DMS53 treated with DMSO at 0.1 percent for 48 hours (cell line): ENCODE data around the gene ACAP2.

Experiments
- DNase-seq: peaks from one replicate; lab custom pipeline; 2025; ENCODE audit not compliant: unreplicated experiment; lab: John Stamatoyannopoulos, UW

ACAP2 gene

DNA sequence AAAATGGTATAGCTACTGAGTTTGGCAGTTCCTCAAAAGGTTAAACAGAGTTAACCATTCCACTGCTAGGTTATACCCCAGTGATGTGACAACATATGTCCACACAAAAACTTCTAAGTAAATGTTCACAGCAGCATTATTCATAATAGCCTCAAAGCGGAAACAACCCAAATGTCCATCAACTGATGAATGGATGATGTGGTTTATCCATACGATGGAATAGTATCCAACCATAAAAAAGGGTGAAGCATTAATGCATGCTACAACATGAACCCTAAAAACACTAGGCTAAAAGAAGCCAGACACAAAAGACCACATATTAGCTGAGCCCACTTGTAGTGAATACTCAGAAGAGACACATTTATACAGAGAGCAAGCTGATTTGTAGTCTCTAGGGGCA, 180.9 kb downstream of the ACAP2 start:
- DNase-seq = no peak

DNA sequence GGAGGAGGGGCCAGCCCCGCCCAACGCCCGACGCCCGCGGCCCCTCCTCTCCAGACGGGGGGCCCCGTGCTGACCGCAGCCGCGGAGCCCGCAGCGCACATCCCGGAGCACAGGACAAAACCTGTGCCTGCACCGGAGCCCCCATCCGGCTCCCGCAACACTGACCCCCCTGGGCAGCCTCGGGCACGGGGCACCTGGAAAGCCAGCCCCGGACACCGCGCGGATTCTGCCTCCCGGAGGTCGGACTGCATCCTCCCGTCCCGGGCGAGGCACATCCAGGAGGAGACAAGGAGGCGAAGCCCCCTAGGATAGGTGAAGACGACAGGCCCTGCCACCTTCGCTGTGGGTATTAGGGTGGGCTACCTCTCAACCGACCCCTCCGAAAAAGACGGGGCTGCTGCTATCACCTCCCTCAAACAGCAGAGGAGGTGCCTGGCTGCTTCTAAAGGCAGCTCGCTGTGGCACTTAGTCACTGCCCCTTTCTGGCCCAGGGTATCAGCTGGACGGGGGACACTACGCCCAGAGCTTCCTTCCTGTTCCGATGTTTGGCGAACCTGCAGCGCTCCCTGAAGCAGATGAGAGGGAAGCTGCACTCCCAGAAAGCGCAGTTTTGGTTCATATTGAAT, 182.4 kb downstream of the ACAP2 start:
- DNase-seq = peak; percentile 81

DNA sequence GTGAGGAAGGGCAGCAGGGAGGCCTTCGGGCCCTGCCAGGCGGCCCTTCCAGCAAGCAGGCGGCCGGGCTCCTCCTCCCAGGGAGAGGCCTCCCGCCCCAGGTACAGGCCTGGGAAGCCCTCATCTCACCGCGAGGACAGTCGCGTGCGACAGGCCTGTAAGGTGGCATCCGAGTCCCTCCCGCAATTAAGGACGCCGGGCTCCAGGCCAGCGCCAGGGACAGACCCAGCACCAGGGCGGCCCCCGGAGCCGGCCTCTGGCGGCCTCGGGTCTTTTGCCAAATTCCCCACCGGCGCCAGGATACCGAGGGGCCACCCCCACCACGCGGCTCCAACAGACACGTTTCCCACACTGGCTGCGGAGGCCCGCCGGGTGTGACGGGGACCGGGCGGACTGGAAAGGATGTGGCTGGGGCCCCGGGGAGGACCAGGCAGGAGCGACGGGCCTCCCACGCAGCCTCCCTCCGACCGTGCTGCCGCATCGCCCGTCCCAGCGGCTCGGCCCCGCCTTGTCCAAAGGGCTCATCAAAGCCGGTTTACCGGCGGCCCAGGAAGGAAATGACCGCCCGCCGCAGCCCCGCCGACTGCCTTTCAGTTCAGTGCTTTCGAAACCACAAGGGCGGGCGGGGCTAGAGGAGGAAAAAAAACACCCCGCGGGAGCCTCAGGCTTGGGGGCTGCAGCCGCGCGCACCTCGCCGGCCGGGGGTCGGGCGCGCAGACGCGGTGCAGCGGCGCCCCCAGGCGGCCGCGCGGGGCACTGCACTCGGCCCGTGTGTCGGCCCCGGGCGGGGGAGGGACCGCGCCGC, 183.1 kb downstream of the ACAP2 start:
- peak; percentile 48 for DNase-seq

DNA sequence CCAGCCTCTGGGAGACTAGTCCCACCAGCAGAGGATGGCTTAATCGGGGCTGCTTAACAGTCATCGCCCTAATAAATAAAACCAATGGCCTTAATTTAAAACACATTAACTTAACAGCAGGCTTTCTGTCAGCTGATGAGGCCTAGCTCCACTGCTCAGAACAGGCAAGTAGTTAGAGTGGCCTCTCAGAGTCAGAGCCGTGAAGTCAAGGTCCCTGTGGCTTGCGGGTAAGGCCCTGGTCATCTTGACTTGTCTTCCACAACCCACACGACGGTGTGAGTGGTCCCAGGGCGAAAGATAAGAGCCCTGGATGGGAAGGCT, 183.7 kb downstream of the ACAP2 start:
- DNase-seq = no peak

DNA sequence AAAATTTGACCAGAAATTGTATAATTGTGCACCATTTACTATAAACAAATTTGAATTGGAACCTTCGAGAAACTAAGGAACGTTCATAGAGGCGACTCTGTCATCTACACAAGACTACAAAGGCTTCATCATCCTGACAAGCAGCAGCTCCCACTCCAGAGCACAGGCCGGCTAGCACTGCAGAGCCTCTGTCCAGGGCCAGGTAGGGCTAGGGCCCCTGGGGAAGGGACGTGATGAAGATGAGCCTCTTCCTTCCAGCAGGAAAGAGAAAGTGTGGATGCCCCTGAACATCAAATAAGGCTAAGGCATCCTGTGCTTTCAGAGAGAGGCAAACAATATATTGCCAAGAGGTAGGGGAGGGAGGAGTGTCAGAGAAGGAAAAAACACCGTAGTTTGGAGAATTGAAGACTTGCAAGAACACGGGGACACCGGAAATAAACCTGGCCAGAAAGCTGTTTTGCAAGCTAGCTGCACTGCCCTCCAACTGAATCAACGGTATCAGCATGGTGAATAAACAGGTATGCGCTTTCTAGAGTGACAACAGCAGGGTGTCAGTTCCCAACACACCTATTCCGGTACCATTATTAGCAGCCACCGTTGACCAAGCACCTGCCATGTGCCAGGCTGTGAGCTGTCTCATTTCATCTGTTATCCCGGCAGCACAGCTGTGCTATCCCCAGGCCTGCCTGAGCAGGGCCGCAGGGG, 184.2 kb downstream of the ACAP2 start:
- DNase-seq = no peak

DNA sequence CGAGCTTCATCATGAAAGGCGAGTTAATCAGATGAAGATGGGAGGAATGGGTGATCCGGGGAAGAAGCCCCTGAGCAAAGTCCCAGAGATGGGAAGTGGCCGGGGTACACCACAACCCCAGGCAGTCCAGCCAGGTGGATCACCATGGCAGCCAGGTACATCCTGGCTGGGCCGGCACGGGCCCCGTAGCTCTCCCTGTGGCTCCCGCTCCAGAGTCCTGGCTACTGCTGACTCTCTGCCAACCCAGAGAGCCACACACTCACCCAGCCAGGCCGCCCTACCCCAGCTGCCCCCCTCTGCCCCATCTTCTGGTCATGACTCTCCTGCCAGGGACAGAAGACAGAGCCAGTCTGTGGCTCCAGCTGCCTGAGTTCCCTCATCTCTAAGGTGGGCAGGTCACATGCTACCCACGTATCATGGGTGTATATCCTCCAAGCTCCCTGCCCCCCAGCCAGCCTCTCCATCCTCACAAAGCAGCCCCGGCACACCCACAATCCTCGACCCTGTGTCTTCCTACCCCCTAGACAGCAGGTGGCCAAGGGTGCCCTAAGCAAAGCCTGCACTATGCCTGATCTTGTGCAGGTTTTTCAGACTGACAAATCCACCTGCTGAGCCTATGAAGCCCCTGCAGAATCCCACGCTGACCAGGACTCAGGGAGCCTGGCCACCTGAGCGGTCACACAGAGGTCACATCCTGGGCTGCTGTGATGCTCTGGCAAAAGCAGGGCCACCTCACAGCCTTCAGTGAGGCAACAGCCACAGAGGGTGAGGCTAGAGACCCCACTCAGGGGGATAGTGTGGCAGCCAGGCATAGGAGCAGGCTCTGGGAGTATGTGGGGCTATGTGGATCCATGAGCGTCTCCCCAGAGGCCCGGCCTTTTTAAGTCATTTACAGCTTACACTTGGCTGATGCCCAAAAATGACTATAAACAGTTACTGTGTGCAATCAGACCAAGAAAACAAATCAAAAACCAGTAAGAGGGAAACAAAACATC, 185.1 kb downstream of the ACAP2 start:
- DNase-seq = no peak

DNA sequence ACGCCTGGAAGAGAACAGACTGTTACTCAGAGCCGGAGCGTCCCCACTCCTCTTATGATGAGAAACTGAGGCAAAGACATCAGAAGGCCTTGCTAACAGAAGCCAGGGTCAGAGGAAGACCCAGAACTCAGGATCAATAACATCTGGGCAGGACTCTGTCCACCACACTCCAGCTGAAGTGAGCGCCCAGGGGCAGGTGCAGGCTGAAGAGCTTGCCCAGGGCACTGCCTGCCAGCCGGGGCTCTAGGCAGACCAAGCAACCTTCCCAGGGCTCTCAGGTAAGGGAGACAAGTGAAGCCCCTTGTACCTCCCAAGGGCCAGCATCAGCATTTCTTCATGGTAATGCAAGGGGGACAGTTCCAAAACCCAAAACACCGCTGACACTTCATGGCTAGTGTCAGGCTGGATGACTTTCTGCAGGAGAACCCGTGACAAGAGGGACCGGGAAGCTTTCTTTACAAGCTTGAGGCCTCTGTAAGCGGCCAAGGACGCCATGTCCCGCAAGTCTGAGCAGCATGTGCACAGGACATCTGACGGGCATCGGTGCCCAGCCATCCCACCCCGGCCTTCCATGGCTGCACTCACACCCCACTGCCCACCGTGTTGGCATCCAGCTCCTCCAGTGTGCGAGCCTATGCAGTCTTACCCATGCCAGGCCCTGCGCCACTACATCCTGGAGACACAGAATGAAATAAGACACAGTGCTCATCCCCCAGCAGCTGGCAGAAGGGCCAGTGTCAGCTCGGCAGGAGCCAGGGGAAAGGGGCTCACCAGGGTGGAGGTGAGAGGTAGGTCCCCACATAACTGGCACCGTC, 186.0 kb downstream of the ACAP2 start:
- no peak for DNase-seq

DNA sequence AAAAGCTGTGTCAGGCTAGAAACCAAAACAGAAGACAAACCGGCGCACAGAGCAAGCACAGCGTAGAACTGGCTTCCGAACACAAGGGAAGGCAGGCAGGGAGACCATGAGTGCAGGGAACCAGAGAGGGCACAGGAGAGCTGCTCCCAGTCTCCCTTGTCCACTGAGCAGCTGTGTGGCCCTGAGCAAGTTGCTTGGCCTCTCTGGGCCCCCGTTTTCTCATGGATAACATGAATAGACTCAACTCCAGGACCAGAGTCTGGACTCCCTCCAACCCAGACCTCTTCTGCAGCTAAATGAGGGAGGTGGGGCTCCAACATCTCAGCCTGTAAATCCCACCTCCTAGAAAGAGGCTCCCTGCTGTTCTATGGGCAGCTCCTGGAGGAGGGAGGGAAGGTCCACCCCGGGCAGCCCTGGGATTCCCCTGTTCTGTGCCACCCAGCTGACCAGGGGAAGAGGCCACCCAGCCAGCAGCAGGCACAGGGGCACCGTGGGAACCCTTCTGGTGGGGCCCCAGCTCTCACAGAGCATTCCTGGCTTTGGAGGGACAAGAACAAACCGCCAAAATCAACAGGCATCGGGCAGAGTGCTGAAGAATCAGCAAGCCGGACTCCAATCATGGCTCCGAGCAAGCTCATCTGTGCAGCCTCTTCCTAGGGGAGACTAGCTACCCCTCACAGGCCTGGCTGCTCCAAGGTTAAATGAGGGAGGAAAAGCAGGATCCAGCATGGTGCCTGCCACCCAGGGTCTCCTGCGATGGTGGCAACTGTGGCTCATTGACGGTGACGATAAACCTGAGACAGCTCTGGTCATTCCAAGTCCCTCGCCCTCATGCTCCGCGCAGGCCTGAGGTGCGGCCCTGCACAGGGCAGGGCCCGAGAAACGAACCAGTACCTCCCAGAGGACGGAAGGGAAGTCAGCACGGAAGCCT, 187.0 kb downstream of the ACAP2 start:
- no peak for DNase-seq

DNA sequence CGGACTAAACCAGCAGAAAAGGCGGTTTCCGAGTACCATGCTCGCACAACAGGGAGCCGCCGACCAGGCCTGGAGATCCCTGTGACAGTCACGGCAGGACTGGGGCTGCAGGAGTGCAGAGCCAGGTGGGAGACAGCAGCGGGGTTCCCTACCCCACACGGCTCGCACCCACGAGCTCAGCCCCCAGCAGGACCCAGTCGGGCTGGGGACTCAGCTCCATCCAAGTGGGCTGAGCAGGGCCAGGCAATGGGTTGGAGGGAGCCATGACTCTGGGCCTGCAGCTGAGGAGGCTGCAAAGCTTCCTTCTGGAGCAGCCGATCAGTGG, 187.7 kb downstream of the ACAP2 start:
- DNase-seq = no peak

DNA sequence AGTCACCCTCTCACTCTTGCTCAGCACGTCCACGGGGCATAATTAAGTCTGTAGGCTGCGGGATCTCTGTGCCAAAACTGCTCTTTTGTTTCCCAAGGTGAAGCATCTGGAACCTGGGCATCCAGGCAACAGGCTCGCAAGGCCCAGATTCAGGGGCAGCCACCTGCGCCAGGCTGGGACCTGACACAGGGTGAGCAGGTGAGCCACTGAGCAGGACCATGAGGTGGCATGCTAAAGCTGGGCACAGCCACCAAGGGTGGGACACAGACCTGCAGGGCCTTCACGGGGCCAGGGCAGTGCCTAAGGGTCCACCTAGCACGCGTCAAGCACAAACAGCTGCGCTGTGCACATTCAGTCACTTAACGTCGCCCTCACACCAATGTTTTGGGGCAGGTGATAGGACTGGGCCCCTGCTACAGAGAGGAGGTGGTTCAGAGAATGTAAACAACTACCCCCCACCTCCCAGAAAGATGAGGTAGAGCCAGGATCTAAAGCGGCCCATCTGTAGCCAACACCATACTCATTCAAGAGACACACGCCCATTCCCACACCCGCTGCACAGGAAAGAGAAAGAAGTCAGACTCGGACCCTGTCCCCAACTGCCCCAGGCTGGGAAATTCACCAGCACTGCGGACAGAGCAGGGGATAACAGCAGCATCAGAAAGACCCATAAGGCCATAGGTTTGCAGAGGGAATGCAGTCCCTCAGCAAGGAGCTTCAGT, 188.2 kb downstream of the ACAP2 start:
- DNase-seq = no peak

DNA sequence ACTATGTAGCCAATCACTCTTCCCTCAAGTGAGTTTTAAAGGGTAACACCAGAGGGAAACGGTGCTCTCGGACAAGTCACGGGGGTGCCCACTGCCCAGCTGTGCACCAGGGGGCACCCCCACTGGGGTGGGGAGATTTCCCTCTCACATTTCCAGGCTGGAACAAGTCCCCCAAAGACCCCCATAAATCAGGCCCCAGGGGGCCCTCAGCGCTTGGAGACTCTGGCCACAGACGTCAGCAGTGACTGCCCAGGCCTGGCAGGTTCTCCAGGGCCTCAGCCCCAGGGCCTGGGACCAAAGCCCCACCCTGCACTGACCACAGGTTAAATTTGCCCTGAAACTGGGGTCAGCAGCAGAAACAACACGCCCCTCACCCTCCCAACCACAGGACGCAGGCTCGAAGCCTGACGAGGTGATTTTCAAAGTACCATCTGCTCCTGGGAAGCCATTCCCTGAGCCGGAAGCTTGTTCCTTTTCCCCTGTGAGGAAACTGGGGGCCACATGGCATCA, 188.8 kb downstream of the ACAP2 start:
- no peak for DNase-seq

DNA sequence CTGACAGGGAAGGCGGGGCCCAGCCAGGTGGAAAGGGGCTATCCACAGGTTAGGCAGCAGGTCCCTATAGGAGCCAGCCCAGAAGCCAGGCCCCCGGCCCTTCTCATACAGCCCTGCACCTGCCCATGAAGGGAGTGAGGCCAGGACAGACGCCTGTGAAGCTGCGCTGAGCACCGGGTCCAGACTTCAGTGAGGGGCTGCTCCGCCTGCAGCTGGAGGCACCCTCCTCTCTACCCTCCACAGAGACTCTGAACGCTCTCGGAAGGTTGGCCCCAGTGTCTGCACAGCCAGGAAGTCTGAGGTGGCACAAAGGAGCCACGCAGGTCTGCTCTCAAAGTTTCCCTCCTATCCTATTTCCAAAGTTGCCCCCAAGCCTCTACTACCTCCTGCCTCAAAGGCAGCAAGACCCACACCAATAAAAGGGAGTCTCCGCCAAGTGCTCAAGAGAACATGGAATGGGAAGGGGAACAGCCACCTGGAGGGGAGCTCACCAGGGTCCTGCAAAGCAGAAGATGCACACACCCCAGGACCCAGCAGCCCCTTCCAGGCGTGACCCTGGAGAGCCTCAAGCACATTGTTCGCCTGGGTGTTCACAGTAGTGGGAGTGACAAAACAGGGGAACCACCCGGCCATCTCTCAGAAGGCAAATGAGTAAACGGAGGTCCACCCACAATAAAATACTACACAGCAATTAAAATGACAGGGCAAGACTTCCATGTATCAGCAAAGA, 191.3 kb downstream of the ACAP2 start:
- no peak for DNase-seq

DNA sequence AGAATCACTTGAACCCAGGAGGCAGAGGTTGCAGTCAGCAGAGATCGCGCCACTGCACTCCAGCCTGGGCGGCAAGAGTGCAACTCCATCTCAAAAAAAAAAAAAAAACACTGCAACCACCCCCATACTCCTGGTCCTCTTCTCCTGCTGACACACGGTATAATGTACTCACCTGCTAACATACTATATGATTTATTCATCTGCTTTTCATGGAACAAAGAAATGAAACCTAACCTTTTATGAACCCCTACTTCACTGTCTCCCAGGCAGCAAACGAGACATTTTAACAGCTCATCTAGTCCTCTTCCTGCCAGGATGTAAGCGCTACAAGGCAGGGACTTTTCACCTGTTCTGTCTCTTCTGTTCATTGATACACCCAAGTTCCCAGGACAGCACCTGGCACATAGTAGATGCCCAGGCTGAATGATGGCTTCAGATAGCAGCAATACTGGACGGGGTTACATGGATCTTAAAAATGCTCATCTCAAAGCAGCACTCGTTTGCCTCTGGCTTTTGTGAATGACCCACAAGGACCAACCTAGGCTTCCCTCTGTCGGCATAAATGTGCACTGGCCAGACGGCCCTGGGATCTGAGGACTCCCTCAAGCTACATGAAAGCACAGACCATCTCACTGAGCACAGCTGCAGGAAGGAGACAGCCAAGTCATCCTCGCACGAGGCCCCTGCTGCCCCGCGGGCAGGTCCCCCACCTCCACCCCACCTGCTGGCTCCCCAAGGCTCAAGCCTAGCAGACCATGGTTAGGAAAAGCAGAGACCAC, 192.2 kb downstream of the ACAP2 start:
- DNase-seq = no peak

DNA sequence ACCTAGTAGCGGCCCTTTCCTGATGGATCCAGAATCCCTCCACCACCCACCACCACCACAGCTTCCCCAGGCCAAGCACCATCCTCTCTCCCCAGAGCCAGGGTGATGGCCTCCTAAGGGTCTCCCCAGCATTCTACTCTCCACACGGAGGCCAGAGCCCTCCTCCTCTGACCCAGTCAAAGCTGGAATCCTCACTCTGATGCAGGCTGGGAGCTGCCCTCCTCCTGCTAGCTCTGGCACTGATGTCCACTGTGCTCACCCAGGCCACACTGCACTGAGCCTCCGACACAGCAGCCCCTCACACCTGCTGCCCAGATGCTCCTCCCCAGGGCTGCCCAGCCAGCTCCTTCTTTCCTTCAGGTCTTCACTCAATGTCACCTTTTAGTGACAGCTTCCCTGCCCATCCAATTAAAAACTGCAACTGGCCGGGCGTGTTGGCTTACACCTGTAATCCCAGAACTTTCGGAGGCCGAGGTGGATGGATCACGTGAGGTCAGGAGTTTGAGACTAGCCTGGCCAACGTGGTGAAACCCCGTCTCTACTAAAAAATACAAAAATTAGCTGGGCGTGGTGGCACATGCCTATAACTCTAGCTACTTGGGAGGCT, 192.9 kb downstream of the ACAP2 start:
- DNase-seq = no peak

DNA sequence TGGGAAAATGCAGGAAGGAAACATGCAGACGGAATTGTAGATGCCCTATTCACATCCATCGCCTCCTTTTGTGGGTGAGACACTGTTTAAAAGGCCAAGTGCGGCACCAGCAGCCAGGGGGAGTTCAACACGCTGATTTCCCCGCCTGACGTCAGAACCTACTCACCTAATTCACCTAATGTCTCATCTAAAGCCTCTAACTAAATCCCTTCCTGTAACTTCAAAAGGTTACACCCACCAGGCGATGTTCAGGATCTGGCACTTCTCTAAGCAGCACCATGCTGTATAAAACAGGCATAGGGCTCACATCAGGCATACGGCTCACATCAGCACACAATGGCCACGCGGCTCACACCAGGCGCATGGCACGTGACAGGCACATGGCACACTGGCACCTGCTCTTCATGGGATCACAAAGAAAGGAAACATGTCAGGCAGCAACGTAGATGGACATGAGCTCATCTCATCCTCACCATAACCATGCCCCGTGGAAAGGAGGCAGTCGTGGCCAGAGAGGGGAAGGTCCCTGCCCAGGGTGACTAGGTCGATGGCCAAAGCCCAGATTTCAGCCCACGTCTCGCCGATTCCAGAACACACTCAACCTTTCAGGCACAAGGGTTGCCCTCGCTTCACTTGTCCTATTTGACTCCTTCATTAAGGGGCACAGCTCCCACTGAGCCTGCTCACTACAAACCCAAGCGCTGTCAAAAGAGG, 193.6 kb downstream of the ACAP2 start:
- DNase-seq = no peak

DNA sequence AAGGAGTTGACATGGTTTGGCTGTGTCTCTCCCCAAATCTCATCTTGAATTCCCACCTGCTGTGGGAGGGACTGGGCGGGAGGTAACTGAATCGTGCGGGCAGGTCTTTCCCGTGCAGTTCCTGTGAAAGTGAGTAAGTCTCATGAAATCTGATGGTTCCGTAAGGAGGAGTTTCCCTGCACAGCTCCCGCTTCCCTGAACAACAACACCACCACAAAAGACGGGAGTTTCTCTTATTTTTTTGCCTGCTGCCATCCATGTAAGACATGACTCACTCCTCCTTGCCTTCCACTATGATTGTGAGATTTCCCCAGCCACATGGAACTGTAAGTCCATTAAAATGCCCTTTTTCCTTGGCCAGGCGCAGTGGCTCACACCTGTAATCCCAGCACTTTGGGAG, 194.5 kb downstream of the ACAP2 start:
- DNase-seq = no peak
